Spleen (tissue), 11 donors: ENCODE measurements around the gene CDC27. TPM values are rescaled to one million over a fixed set of nuclear protein-coding genes. Genes with fewer than 3 reads are reported as not detected.

Experiments
- DNase-seq: peaks from one replicate; pipeline ENCODE4 v3.0.0-alpha.2; 2020
- H3K27ac ChIP-seq, 8 donors: fragments of 200-600 bp; sonication (generic) in 7 of 8; 1 replicate in 4 of 8; 2 replicates in 4 of 8; pipeline versions ENCODE4 v1.5.0 to v1.8.0; 2016 to 2021; ENCODE audit warnings: inconsistent platforms in 4 of 8, mild to moderate bottlenecking in 4 of 8, moderate library complexity in 1 of 8
- H3K27me3 ChIP-seq, 7 donors: fragments of 200-600 bp; sonication (generic) in 6 of 7; replicated peaks in 1 of 7; 1 replicate in 4 of 7; 2 replicates in 3 of 7; pipeline versions ENCODE4 v1.5.0 to v1.8.0; 2016 to 2021; ENCODE audit warnings: inconsistent platforms in 3 of 7, mild to moderate bottlenecking in 1 of 7
- H3K36me3 ChIP-seq, 6 donors: fragments of 200-600 bp; sonication (generic) in 5 of 6; 1 replicate in 4 of 6; 2 replicates in 2 of 6; pipeline versions ENCODE4 v1.5.0 to v1.8.0; 2016 to 2021; ENCODE audit warnings: inconsistent platforms in 2 of 6
- H3K4me1 ChIP-seq, 6 donors: fragments of 200-600 bp; sonication (generic) in 5 of 6; 1 replicate in 3 of 6; 2 replicates in 3 of 6; pipeline versions ENCODE4 v1.5.0 to v1.8.0; 2016 to 2021; ENCODE audit warnings: inconsistent platforms in 3 of 6
- H3K4me3 ChIP-seq, 8 donors: fragments of 200-600 bp; sonication (generic) in 7 of 8; 1 replicate in 4 of 8; 2 replicates in 4 of 8; pipeline versions ENCODE4 v1.5.0 to v1.8.0; 2016 to 2021; ENCODE audit warnings: inconsistent platforms in 4 of 8, mild to moderate bottlenecking in 4 of 8, moderate library complexity in 2 of 8
- H3K9me3 ChIP-seq, 8 donors: fragments of 200-600 bp; sonication (generic) in 7 of 8; 1 replicate in 4 of 8; 2 replicates in 4 of 8; pipeline versions ENCODE4 v1.5.0 to v1.8.0; 2016 to 2021; ENCODE audit warnings: inconsistent platforms in 4 of 8
- POLR2A ChIP-seq, 3 donors: fragments of 450-650 bp; IDR thresholded peaks; one replicate each; pipeline ENCODE4 v1.5.1; 2017; ENCODE audit warnings: antibody characterized with exemption in 3 of 3, mild to moderate bottlenecking in 1 of 3
- POLR2AphosphoS5 ChIP-seq, 3 donors: sonication (generic); formaldehyde crosslinking; IDR thresholded peaks; one replicate each; pipeline ENCODE4 v1.5.1; 2017; ENCODE audit warnings: antibody characterized with exemption in 3 of 3
- WGBS, 5 donors: extraction: QIAGEN DNeasy Blood & Tissue Kit in 3 of 5; methylation state at CpG; one replicate each; pipeline versions ENCODE4 v1.1.5 to v1.1.7; 2013 to 2018; 5-methylcytosine and 5-hydroxymethylcytosine counted together
- intact Hi-C: fragments of 100-400 bp; cut with DNase I; formaldehyde crosslinking; loops from one replicate; pipeline ENCODE4 v1.15.0; 2023; ENCODE audit warnings: low total_unique reads
- polyA plus RNA-seq, 3 donors: library from polyadenylated mRNA; stranded (reverse); fragments of 200-250 nt; gene quantifications; one replicate each; pipeline ENCODE4 v1.2.1, GENCODE V29; 2013
- total RNA-seq, 7 donors: library from RNA; depleted of rRNA in 3 of 7; stranded (reverse); fragments of >200 nt in 3 of 7; fragmentation: NEBNext Ultra II Directional in 4 of 7; extraction: Animal tissue kit (Norgen Biotek cat#: 25700) in 4 of 7; gene quantifications; one replicate each; pipeline versions ENCODE4 v1.1.0 to v1.2.1, GENCODE V29; 2016 to 2021
- TF ChIP-seq, protein P1 (sequence below), 11 experiments: fragments of 200-600 bp in 7 of 11; fragments of 450-650 bp in 4 of 11; sonication (generic) in 4 of 11; IDR thresholded peaks in 8 of 11; conservative IDR thresholded peaks in 3 of 11; 1 replicate in 7 of 11; 2 replicates in 4 of 11; pipeline versions ENCODE4 v1.4.0 to v1.8.0; 2016 to 2021; ENCODE audit warnings: antibody characterized with exemption in 11 of 11, inconsistent platforms in 4 of 11, mild to moderate bottlenecking in 1 of 11
- donor health status: healthy with polysubstance abuse.
- donor health status: DM: no; HTN: no; CAD: no; lungs with moderate emphysema.
- donor health status: DM: no; HTN: no; CAD: no.
- donor health status: Bipolar disorder and iron deficiency.
- donor health status: healthy.
- donor health status: DM: no; HTN: no; CAD: no.
- donor health status: DM: yes; HTN: yes; CAD: no.

The CDC27 gene
- total and polyA plus RNA-seq, 10 donors, result 14.0 to 94.5 (median 75.8) TPM

DNA sequence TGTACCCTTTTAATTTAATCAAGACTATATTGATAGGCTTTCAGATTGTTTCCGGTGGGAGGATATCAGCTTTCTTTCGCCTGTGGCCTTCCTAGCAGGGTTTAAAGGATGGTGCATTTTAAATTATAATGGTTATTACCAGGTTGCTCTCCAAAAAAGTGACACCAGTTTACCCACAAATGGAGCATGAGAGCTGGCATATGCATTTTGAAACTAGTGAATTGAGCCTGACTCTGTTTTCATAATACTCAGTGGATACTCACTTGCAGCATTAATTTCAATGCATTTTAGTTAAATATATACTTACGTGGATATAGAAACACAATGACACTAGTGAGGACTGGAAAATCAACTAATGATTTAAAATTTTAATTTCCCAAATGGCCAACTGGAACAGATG, 25.8 kb upstream of the CDC27 start:
- Histone ChIP-seq H3K4me1 (peaks cover 17 to 35% (median 31%) of the 10 kb centered on the region in 6 donors), H3K27ac (no peak overlapping the region), H3K4me3 (no peak overlapping the region), H3K9me3 (no peaks in the 10 kb centered on the region), H3K27me3 (no peaks in the 10 kb centered on the region), H3K36me3 (no peaks in the 10 kb centered on the region)
- 88 to 95% (median 91%) methylated on average over 3 of the region's 3 CpGs for WGBS, 5 donors
- TF ChIP-seq POLR2A (IDR thresholded peaks at IDR 0.05), result no peak
- TF ChIP-seq, protein P1, sequence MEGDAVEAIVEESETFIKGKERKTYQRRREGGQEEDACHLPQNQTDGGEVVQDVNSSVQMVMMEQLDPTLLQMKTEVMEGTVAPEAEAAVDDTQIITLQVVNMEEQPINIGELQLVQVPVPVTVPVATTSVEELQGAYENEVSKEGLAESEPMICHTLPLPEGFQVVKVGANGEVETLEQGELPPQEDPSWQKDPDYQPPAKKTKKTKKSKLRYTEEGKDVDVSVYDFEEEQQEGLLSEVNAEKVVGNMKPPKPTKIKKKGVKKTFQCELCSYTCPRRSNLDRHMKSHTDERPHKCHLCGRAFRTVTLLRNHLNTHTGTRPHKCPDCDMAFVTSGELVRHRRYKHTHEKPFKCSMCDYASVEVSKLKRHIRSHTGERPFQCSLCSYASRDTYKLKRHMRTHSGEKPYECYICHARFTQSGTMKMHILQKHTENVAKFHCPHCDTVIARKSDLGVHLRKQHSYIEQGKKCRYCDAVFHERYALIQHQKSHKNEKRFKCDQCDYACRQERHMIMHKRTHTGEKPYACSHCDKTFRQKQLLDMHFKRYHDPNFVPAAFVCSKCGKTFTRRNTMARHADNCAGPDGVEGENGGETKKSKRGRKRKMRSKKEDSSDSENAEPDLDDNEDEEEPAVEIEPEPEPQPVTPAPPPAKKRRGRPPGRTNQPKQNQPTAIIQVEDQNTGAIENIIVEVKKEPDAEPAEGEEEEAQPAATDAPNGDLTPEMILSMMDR (IDR thresholded peaks at IDR 0.05 in 8 of 11, conservative IDR thresholded peaks at IDR 0.05 in 3 of 11), result no peak
- TF ChIP-seq POLR2AphosphoS5 (IDR thresholded peaks at IDR 0.05), result no peak
- intact Hi-C loops, result no loop called here
- no peak for DNase-seq

DNA sequence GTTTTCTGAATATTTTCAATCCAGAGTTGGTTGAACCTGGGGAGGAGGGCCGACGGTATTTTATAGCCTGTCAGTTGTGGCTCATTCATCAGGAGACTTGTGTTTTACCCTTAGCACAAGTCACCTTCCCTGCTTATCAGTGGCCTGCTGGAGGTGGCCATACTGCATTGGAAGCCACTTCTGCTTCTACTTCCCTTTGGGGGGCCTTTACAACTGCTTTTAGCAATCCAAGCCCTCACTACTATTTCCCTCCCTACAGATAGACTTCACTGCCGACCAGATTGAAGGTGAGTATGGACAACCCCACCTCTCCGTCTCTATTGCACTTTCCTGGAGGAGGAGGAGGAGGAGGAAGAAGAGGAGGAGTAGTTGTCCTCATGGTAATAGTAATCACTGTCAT, 24.4 kb upstream of the CDC27 start:
- Histone ChIP-seq H3K27ac (no peak overlapping the region), H3K9me3 (no peaks in the 10 kb centered on the region), H3K36me3 (no peaks in the 10 kb centered on the region), H3K4me3 (no peak overlapping the region), H3K27me3 (no peaks in the 10 kb centered on the region), H3K4me1 (peaks cover 12 to 29% (median 17%) of the 10 kb centered on the region in 6 donors)
- intact Hi-C loops, result no loop called here
- 53 to 70% (median 67%) methylated on average over 4 of the region's 4 CpGs for WGBS, 5 donors
- DNase-seq, result no peak
- no peak for TF ChIP-seq POLR2AphosphoS5 (IDR thresholded peaks at IDR 0.05)
- TF ChIP-seq, protein P1 (IDR thresholded peaks at IDR 0.05 in 8 of 11, conservative IDR thresholded peaks at IDR 0.05 in 3 of 11), result no peak
- no peak for TF ChIP-seq POLR2A (IDR thresholded peaks at IDR 0.05)

DNA sequence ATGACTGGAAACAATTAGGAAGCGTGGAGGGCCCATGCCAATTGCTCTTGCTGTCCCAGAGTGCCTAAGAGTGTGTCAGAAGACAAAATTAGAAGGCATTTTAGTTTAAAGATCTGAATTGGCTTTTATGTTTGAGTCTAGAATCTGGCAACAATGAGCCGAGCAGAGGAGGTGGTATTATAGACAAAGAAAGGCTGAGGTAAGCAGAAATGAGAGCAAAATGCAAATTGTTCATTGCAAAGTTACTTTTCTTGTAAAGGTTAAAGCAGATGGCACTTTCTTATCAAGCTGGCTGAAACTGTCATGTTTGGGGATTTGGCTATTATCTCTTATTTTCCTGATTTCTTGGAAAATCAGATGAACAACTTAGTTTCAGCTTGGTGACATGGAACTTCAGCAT, 23.4 kb upstream of the CDC27 start:
- H3K27me3 ChIP-seq, result no peaks in the 10 kb centered on the region
- intact Hi-C loops, result no loop called here
- 75 to 86% (median 85%) methylated on average over 2 of the region's 2 CpGs for WGBS, 5 donors
- H3K4me3 ChIP-seq, result no peak overlapping the region
- no peaks in the 10 kb centered on the region for H3K9me3 ChIP-seq
- no peak for DNase-seq
- no peaks in the 10 kb centered on the region for H3K36me3 ChIP-seq
- TF ChIP-seq, protein P1 (IDR thresholded peaks at IDR 0.05 in 8 of 11, conservative IDR thresholded peaks at IDR 0.05 in 3 of 11), result no peak
- TF ChIP-seq POLR2AphosphoS5 (IDR thresholded peaks at IDR 0.05) (no peak), POLR2A (IDR thresholded peaks at IDR 0.05) (no peak)
- no peak overlapping the region for H3K27ac ChIP-seq
- H3K4me1 ChIP-seq, result peaks cover 1 to 28% (median 11%) of the 10 kb centered on the region in 6 donors

DNA sequence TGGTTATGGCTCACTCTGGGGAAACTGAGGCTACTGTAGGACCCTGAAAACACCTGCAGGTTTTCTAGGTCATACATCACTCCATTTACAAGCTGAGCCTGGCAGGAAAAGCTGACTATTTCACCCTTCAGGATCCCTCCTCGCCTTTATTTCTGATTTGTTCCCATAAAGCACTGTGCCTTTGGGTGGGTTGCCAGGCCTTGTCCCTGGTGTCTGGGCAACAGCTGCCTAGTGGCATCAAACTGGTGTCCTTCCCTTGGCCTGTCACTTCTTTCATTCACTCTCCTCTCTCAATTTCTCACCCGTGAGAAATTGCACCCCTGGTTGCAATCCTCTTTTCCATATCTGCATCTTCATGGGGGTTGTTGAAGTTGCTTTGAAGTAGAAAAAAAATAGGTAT, 21.7 kb upstream of the CDC27 start:
- no peak for DNase-seq

More for the DNA sequence above, 21.7 kb upstream of the CDC27 start:
- no peak for TF ChIP-seq POLR2AphosphoS5 (IDR thresholded peaks at IDR 0.05)
- TF ChIP-seq, protein P1 (IDR thresholded peaks at IDR 0.05 in 8 of 11, conservative IDR thresholded peaks at IDR 0.05 in 3 of 11), result no peak
- TF ChIP-seq POLR2A (IDR thresholded peaks at IDR 0.05), result no peak
- whole genome bisulfite sequencing, 5 donors, result 88 to 97% (median 91%) methylated on average over 2 of the region's 2 CpGs
- Histone ChIP-seq H3K4me1 (peaks cover 0 to 34% (median 19%) of the 10 kb centered on the region in 6 donors), H3K4me3 (no peak overlapping the region), H3K27ac (no peak overlapping the region), H3K36me3 (no peaks in the 10 kb centered on the region), H3K9me3 (no peaks in the 10 kb centered on the region), H3K27me3 (no peaks in the 10 kb centered on the region)
- intact Hi-C loops, result no loop called here
